ENCODE results near the gene DNAH3.

Gene DNAH3

DNA sequence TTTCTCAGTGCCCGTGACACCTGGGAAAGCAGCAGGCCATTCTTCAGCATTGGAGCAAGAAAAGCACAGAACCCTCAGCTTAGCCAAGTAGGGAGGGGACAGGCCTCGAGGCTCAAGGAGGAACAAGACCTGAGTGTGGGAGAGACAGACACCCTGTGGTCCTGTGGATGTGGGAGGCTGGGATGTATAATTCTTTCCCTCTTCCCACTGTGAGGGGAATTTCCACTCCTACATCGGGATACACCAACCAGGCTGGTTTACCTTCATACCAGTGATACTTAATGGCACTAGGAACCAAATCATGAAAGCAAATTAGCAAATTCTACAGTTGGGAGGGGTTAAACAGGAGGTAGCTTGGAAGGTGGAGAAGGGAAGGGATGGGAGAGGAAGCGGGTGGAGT, 208.4 kb downstream of the DNAH3 start:
- no peak for DNase-seq (ENCODE audit: low spot score)

DNA sequence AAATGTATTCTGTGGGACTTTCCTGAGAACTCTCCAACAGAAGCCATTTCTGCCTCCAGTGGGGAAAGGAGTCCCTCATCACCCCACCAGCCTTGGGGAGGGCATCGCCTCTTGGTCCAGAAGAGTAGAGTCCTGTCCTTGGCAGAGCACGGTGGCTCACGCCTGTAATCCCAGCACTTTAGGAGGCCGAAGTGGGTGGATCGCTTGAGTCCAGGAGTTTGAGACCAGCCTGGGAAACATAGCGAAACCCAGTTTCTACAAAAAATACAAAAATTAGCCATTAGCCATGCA, 209.1 kb downstream of the DNAH3 start:
- no peak for DNase-seq (ENCODE audit: low spot score)

DNA sequence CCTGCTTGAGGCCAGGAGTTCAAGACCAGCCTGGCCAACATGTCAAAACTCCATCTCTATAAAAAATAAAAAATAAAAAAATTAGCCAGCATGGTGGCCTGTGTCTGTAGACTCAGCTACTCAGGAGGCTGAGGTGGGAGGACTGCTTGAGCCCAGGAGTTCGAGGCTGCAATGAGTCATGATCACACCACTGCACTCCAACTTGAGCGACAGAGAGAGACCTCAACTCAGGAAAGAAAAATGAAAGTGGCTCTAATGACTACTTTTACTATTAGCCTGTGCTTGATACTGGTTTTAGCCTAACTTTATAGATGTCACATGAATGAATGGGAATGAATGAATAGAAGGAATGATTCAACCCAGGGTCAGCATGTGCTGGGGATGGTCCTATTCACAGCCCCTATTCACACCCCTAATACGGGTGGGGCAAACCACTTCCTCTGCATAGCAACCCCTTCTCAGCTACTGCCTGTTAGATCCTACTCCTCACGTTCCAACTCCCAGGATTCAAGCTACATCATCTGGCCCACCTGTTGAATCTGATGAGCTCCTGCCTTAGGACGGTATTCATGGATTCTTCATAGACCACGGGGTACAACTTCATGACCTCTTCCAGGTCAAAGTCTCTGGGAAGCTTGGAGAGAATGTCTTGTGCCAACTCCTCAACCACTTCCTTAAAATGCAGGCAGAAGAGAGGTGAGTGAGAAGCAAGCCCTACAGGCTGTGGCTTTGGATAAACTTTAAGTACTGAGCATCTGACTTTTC, 209.6 kb downstream of the DNAH3 start:
- DNase-seq (ENCODE audit: low spot score), result no peak

DNA sequence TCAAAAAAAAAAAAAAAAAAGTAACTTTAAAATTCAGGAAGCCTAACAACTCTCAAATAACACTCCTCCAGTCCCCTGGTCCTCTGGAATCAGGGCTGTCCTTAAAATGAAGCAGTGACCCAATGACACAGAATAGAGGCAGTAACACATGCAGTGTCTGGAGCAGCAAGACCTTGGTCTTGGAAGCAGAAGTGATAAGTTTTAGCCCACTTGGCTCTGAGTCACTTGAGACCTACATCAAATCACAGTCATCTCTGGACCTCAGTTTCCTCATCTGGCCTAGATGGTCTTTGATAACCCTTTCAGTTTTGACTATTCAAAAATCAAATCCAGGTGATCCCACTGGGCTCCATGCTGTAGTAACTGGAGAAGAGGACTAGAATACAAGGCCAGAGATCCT, 211.0 kb downstream of the DNAH3 start:
- no peak for DNase-seq (ENCODE audit: low spot score)

DNA sequence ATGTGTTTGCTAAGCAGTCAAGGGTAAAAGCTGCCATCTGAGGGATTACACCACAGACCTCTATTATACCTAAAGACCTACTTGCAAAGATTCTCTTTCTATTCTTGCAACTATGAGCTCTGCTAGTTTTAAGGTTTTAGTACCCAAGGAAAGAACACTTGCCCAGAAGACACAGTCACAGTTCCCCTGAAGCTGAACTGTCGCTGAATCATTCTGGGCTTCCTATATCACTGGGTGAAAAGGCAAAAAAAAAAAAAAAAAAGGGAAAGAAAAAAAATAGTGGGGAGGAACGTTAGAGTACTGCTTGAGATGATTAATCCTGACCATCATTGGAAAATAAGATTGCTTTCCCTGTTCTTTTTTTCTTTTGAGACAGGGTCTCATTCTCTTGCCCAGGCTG, 212.2 kb downstream of the DNAH3 start:
- peak; percentile 22 for DNase-seq (ENCODE audit: low spot score)

DNA sequence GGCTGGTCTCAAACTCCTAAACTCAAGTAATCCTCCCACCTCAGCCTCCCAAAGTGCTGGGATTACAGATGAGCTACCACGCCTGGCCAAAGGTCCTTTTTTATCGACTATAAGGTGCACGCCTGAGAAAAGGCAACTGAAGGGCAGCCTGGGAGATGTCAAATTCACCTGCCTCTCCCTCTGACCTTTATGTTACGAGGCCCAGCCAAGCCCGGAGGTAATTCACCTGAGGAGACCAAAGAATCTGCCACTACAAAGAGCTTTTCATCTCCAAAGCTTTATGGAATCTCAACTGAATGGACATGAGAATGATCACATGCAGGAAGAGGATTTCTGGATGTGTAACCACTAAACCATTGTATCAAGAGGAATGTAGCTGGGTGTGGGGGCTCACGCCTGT, 212.9 kb downstream of the DNAH3 start:
- no peak for DNase-seq (ENCODE audit: low spot score)

DNA sequence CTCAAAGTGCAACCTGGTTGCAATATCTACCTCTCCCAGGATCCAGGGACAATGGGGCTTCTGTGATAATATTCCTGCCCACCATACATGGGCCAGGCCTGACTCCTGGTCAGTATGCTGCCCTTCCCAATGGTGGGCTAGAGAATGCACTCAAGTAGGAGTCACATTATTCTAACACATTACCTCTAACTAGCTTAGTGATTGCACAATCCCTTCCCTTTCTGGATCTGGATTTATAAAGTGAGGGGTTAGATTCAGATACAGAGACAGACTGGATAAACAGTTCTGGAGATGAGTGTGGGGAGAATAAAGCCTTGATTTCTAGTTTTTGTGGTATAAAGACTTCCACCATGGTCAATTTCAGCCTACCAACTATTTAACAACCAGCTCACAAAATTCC, 217.1 kb downstream of the DNAH3 start:
- no peak for DNase-seq (ENCODE audit: low spot score)

DNA sequence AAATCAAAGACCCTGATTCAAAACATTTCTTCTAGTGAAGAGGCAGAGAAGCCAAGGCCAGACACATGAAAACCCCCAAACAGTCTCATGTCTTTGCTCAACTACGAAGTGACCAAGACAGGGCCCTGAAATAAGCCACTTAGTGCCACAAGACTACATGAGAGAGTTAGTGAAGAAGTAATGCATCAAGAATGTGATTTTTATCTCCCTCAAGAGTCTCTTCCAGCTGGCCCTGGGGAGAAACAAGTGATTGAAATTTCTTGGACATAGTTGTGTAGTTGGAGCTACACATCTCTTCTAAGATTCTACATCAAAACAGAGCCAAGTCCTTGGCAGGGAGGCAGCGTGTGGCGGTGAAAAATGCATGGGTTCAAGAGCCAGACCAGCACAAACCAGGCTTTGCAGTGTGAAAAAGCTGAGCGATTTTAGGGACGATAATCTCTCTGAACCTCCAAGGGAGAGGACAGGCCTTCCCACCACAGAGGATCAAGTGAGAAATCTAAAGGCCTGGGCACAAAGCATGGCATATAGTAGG, 219.5 kb downstream of the DNAH3 start:
- no peak for DNase-seq (ENCODE audit: low spot score)

DNA sequence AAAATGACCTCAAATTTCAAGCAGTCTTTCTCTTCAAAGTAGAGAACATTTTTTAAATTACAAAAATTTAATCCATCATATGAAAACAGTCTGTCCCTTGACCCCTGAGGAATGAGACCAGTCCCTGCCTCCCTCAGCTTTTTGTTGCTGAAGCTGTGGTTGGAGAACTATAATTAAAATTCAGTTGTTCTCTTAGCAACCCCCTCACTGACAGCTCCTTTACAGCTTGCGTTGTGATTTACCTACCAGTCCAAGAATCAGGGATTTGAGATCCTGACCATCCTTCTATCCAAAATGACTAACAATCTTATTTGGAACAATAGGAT, 220.3 kb downstream of the DNAH3 start:
- no peak for DNase-seq (ENCODE audit: low spot score)

DNA sequence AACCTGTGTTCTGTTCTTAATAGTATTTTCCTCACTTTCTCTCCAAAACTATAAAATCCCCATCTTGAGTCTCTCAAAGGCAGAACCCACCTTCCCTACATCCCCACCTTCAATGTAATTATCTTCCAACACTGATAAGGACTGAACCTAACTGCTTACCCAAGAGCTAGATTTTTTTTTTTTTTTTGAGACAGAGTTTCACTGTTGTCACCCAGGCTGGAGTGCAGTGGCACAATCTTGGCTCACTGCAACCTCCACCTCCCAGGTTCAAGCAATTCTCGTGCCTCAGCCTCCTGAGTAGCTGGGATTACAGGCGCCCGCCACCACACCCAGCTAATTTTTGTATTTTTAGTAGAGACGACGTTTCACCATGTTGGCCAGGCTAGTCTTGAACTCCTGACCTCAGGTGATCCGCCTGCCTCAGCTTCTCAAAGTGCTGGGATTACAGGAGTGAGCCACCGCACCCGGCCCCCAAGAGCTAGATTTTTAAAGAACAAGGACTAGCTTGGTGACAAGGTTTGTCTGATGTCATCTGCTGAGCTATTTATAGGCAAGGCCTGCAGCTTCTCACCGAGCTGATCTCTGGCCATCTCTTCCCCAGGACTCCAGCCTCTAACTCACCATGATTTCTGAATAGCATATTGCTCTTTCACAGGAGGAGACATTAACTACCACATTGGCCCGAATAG, 220.8 kb downstream of the DNAH3 start:
- DNase-seq (ENCODE audit: low spot score), result peak; percentile 61

DNA sequence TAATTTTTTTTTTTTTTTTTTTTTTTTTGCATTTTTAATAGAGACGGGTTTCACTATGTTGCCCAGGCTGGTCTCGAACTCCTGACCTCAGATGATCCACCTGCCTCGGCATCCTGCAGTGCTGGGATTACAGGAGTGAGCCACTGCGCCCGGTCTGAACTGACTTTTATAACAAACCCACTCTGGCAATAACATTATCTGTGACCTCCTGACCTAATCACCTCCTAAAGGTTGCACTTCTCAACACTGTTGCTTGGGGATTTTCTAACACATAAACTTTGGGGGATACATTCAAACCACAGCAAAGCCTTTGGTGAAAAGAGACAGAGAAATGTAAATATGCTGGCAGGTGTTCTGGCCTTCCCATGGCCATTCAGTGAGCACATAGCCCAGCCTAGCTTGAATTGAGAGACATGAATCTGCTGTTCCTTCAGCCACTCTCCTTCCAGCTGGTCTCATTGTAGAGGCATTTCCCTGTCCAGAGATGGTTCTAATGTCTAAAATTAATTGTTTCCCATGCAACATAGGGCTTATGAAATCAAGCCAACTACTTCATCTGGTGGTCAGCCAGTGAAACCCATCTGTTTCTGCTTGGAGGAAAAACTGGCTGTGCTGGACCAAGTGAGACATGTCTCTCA, 221.8 kb downstream of the DNAH3 start:
- DNase-seq (ENCODE audit: low spot score), result no peak

DNA sequence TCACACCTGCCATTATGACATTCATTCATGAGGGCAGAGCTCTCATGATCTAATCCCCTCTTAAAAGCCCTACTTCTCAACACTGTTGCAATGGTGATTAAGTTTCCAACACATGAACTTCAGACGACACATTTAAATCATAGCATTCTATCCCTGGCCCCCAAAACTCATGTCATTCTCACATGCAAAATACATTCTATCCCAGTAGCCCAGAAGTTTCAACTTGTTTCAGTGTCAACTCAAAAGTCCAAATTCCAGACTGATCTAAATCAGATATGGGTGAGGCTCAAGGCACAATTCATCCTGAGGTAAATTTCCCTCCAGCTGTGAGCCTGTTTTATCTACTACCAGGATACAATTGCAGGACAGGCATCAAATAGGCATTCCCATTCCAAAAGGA, 224.9 kb downstream of the DNAH3 start:
- DNase-seq (ENCODE audit: low spot score), result no peak

DNA sequence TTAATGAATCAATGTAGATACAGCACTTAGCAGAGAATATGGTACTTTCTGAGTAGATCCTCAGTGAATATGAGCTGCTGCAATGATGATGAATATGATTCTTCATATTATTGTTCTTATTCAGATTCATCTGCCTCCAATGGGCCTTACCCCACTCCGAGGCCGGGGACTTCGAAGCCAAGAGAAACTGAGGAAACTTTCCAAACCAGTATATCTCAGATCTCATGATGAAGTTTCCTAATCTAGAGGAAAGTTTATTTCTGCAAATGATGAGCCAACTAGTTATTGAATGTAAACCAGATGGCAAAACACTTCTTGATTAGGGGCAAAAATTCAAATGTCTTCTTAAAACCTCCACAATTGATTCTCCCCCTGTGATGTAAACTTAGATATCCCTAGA, 226.8 kb downstream of the DNAH3 start:
- no peak for DNase-seq (ENCODE audit: low spot score)

DNA sequence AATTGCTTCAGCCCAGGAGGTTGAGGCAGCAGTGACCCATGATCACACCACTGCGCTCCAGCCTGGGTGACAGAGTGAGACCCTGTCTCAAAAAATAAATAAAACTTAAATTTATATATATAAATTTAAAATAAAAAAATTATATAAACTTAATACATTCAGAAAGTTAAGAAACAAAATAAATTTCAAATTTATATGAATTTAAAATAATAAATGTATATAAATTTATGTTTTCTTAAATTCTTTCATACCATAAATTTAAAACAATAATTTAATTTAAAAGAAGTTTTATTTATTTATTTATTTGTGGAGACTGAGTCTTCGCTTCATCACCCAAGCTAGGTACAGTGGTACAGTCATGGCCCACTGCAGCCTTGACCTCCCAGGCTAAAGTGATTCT, 229.8 kb downstream of the DNAH3 start:
- no peak for DNase-seq (ENCODE audit: low spot score)

DNA sequence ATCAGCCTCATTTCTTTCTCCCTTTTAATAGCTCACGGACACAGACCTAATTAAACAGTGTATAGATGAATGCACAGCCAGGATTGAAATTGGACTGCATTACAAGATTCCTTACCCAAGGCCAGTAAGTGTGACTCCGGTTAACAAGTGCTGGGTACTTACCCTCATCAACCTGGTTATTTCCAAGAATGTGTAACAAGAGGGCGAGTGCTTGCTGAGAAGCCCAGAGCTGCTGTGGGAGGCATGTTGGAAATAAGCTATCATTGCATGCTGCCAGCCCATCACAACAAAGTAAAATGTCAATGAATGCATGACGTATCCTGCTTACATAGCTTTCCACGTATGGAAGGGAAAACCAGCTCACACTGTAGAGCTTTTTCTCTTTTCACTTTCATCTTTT, 230.6 kb downstream of the DNAH3 start:
- no peak for DNase-seq (ENCODE audit: low spot score)

DNA sequence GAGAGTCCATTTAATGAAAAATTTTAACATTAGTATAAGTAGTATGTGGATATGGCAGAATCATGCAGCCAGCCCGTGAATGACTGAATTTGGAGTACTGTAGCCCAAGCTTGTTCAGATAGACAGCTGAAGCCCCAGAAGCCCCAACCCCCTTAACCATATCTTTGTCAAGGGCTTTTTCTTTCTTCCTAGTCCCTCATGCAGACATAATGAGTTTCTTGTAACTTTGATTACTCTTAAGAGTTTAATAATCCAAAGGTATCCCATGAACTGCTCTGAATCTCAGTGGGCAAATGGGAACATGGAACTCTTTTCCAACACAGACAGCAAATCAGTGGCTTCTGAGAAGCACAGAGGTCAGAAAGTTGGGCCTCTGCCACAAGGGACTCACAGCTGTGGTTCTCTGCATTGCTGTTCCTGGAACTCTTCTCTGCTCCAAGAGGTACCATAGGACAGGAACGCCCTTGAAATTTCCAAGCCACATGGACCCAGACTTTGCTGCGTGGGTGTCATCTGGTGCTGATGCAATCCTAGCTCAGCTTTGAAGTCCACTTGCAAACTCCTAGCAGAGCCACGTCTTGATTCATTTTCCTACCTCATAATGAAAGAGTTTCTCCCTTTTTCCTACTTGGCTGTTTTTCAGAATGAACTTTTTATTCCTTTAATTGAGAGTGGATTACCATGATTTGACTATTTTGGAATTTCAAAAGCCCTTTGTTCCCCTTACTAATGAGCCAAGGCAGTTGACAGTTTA, 232.0 kb downstream of the DNAH3 start:
- DNase-seq (ENCODE audit: low spot score), result no peak

DNA sequence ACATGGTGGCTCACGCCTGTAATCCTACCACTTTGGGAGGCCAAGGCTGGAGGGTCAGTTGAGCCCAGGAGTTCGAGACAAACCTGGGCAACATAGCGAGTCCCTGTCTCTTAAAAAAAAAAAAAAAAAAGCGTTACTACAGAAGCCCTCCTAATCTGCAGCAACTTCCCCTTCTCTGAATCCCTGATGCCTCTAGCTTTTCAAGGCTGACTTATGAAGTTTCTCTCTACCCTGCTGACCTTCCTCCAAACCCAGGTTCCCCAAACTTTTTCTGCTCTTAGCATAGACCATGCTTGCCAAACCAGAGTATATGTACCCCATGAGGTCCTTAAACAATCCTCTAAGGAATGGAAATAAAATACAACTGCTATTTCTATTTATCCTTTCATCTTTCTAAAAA, 233.7 kb downstream of the DNAH3 start:
- no peak for DNase-seq (ENCODE audit: low spot score)

DNA sequence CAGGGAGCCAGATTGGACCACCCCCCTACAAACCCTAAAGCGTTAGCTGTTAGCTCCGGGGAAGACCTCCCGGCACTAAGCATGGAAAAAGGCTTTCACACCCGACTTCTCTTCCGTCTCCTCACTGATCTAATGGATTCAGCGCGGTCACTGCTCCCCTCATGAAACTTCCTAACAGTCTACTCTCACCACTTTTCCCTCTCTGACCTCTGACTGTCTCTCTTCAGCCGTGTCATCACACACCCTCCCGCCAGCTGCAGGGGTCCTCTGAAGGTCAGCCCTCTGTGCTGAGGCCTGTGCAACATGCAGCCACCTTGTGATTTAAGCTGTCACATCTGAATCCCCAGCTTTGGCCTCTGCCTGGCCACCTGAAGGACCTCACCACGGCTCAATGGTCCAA, 234.4 kb downstream of the DNAH3 start:
- DNase-seq (ENCODE audit: low spot score), result no peak

DNA sequence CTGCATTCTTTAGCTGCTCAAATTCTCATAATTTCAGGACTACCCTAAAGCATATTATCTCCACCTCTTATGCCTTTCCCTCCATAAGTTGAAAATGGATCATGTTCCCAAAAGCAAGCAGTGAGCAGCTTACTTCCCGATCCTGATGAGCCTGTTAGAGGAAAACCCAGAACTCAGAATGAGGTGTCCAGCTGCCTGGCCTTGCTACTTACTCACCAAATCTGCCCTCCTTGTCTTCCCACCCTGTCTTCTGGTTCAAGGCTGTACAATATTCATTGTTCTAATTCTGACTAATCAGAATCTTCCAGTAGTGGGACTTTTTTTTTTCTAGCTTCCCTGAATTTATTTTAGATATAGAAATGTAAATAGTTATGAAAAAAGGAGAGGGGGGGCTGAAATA, 239.3 kb downstream of the DNAH3 start:
- no peak for DNase-seq (ENCODE audit: low spot score)

DNA sequence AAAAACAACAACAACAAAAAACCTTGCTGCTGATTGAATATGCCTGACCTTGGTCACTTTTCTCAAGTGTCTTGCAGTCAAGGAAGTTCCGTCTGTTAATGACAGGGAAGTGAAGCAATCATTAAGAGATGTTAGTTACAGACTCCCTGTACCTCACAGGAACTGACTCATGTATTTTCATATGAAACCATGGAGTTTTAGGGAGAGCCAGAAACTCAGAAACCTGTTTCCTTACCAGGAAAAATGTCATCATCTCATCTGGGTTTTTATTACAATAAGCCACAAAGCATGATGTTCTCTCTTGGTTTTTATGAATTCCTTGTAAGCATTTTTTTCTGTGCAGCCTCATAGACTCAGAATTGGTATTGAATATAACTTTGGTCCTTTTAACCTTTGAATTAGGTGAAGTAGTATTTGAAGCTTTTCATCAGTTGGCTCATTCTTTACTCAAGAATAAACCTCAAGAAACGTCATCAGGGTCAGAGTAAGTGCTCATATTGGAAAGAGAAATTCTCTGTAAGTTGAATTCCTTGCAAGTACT, 239.8 kb downstream of the DNAH3 start:
- peak; percentile 47 for DNase-seq (ENCODE audit: low spot score)

DNA sequence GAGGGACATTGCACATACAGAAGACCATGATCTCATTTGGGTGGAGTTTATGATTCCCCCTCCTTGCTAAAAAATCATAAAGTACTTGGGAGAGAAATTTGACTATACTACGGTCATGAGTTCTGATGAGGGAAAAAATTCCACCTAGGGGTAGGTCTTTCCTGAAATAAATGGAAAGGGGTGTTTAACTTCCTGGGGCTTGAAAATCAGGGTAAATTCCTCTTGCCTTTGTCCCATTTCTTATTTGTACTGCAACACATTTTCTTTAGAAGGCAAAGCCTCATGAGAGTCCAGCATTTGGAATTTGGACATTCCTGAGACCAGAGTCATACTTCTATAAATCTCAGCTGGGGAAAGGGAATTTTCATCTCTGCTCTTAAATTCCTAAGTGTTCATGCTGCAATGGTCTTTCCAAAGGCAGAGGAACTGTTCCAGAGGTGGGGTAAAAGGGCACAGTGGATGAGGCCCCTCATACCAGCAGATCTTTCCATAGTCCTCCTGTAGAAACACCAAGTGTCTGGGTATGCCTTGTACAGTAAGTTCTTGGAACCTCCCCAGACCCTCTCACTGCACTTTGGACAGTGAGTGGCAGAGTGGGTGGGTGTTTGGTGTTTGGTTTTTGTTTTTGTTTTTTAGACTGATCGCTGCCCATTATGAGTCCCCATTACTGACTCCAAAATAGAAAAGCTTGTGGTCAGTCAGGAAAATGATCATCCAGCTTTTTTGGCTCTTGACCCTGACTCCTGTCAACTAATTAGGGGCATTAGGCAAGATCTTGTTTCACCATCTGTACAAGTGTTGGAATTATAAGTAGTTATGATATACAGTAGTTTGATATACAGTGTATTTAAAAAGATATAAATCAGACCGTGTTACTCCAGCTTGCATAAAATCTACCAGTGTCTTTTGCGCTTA, 244.0 kb downstream of the DNAH3 start:
- peak; percentile 66 for DNase-seq (ENCODE audit: low spot score)

Data from hepatic stellate cell (primary cell).